GM12878 (cell line): Measurements from ENCODE around the gene RPL35A.

Source experiments
- NFYB ChIP-seq: IDR thresholded peaks from 2 replicates; pipeline ENCODE4 v1.6.1; 2011; ENCODE audit warnings: low read depth, mild to moderate bottlenecking, low read length, improper control_type of control experiment, moderate library complexity; ENCODE audit not compliant: insufficient read depth
- SREBF2 ChIP-seq: IDR thresholded peaks from 2 replicates; pipeline ENCODE4 v1.6.1; 2012; ENCODE audit warnings: mild to moderate bottlenecking, low read length
- TAF1 ChIP-seq: IDR thresholded peaks from 2 replicates; pipeline ENCODE4 v1.6.1; 2011; ENCODE audit warnings: mild to moderate bottlenecking, low read depth, low read length, borderline replicate concordance
- TCF12 ChIP-seq: IDR thresholded peaks from 2 replicates; pipeline ENCODE4 v1.6.1; 2011; ENCODE audit warnings: low read depth, mild to moderate bottlenecking, low read length

DNA sequence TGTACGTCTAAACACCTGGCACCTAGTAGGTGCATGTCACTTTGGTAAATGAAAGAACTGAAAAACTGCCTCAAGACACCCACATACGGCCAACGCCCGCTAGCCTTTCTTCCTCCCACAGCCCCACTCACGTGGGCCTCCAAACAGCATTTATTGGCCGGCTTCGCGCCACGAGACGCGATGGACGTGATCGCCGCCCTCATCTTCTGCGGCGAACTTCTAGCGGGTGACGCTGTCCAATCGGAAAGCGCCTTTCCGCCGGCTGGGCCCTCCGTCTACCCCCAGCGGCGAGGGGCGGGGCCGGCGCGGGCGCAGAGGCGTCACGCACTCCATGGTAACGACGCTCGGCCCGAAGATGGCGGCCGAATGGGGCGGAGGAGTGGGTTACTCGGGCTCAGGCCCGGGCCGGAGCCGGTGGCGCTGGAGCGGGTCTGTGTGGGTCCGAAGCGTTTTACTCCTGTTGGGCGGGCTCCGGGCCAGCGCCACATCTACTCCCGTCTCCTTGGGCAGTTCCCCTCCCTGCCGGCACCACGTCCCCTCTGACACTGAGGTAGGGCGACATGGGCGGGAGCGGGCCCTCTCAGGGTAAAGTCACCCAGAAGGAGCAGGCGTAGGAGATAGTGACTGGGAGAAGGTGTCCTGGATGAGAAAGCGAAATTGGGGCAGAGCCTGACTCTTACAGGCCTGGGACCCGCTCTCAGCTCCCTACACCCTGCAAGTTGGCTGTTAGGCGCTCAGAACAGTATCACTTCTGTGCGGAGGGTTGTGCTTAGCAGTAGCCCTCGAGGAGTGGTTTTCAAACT, 10.1 kb downstream of the RPL35A start, which contains the start of gene LMLN:
- TF ChIP-seq SREBF2 (no peak), TAF1 (0 out of 2 replicates have a peak, but pooled peaks have one; percentile 11), TCF12 (0 out of 2 replicates have a peak, but pooled peaks have one; percentile 1), NFYB (peak; percentile 95)
